ENCODE data around the gene FBN1.

The FBN1 gene

DNA sequence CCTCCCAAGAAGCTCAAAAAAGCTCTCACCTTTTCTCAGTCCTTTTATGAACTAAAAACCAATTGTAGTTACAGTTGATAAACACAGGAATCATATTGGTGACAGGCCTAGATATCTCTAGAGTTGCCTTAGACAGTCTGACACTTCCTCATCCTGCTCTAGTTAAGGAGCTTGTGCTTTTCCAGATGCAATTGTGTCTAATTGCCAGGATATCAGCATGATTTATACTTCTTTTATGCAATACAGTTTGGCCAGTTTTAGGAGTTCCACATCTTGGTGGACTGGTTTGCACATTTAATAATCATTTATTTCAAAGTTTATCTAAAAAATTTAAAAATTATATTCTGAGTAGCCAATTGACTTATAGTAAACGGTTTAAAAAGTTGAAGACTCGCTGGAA, 218.6 kb downstream of the FBN1 start:
- no peaks in the 10 kb centered on the region for H3K27me3 ChIP-seq (ENCODE audit: control insufficient read depth in 1 of 2, insufficient read depth in 1 of 2, low read length in 2 of 2)
- no peak overlapping the region for H2BK120ac ChIP-seq (ENCODE audit: low read depth, low read length)
- peaks cover 5% of the 10 kb centered on the region for H3K4me1 ChIP-seq (ENCODE audit: control insufficient read depth, insufficient read depth, low read depth, low read length)

DNA sequence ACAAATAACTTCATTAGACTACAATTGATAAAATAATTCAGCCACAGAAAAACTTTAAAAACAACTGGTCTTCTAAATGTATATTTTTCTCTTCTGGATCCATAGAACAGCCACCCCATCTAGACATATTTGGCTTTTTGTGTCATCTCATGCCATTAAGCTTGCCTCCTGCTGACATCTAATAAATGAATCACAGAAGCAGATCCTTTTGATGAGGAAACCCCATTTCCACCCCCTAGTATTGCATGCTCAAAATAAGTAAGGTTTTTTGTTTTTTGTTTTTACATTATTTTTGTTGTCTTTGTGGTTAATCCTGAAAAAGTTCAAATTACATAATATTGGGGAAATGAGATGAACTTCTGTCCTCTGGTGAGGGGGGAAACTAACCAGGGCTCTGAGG, 219.5 kb downstream of the FBN1 start:
- Histone ChIP-seq H3K18ac (ENCODE audit: low read depth in 1 of 2, low read length in 2 of 2) (no peak overlapping the region), H3K4me2 (ENCODE audit: low read length, poor library complexity, severe bottlenecking) (no peak overlapping the region), H3K9ac (ENCODE audit: low read length) (peak overlapping the region; percentile 20)

More for the DNA sequence above, 218.6 kb downstream of the FBN1 start:
- Histone ChIP-seq H4K8ac (ENCODE audit: low read length) (no peak overlapping the region), H3K36me3 (ENCODE audit: control insufficient read depth in 1 of 2, insufficient read depth in 2 of 2, low read depth in 1 of 2, low read length in 2 of 2) (peaks cover 34 to 96% of the 10 kb centered on the region in 2 experiments), H2AFZ (ENCODE audit: low read depth, low read length) (no peak overlapping the region), H4K91ac (ENCODE audit: low read length) (no peak overlapping the region), H3K9ac (ENCODE audit: low read length) (peak overlapping the region; percentile 69), H3K23ac (ENCODE audit: low read length in 2 of 2) (no peak overlapping the region), H2BK15ac (ENCODE audit: low read depth, poor library complexity, severe bottlenecking) (no peak overlapping the region), H3K4ac (ENCODE audit: low read depth in 1 of 2, low read length in 2 of 2) (no peak overlapping the region), H3K14ac (ENCODE audit: low read length in 2 of 2) (no peak overlapping the region), H2BK12ac (ENCODE audit: low read length in 2 of 2) (no peak overlapping the region), H2BK5ac (ENCODE audit: low read depth, low read length, poor library complexity, severe bottlenecking) (no peak overlapping the region), H3K27ac (ENCODE audit: low read length, poor library complexity, severe bottlenecking) (no peak overlapping the region), H3K18ac (ENCODE audit: low read depth in 1 of 2, low read length in 2 of 2) (no peak overlapping the region), H2AK5ac (ENCODE audit: low read length, severe bottlenecking) (no peak overlapping the region), H3K4me2 (ENCODE audit: low read length, poor library complexity, severe bottlenecking) (no peak overlapping the region), H3K79me1 (replicated peaks; ENCODE audit: low read length, poor library complexity, severe bottlenecking) (peaks cover 13% of the 10 kb centered on the region), H3K9me3 (ENCODE audit: control insufficient read depth, low read length) (no peaks in the 10 kb centered on the region), H3K4me3 (ENCODE audit: insufficient read depth in 1 of 2, low read depth in 1 of 2, low read length in 2 of 2) (no peak overlapping the region)
- no peak for DNase-seq
- WGBS, result 84% methylated on average over 2 of the region's 2 CpGs

DNA sequence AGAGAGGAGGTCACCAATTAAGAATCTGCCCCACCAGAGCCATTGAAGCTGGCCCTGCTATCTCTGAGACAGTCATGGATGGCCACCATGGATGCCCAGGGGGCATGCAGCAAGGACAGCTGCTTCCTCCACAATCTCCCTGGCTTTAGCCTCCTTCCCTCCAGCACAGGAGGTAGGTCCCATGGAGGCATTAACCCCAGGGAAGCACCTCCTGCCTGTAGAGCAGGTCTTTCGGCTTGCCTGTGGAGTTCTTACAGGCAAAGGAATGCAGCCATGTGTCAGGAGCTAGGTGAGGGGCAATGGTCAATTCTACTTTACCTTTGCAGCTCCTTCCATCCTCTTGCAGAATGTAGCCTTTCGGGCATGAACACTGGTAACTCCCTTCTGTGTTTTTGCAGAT, 220.5 kb downstream of the FBN1 start:
- Histone ChIP-seq H3K4ac (ENCODE audit: low read depth in 1 of 2, low read length in 2 of 2) (no peak overlapping the region), H3K18ac (ENCODE audit: low read depth in 1 of 2, low read length in 2 of 2) (no peak overlapping the region), H2AFZ (ENCODE audit: low read depth, low read length) (no peak overlapping the region), H2AK5ac (ENCODE audit: low read length, severe bottlenecking) (no peak overlapping the region), H2BK15ac (ENCODE audit: low read depth, poor library complexity, severe bottlenecking) (no peak overlapping the region), H4K91ac (ENCODE audit: low read length) (no peak overlapping the region), H4K8ac (ENCODE audit: low read length) (peak overlapping the region; percentile 14), H3K36me3 (ENCODE audit: control insufficient read depth in 1 of 2, insufficient read depth in 2 of 2, low read depth in 1 of 2, low read length in 2 of 2) (peaks cover 39 to 98% of the 10 kb centered on the region in 2 experiments), H3K9me3 (ENCODE audit: control insufficient read depth, low read length) (no peaks in the 10 kb centered on the region), H3K4me2 (ENCODE audit: low read length, poor library complexity, severe bottlenecking) (no peak overlapping the region), H3K27ac (ENCODE audit: low read length, poor library complexity, severe bottlenecking) (no peak overlapping the region), H3K79me1 (replicated peaks; ENCODE audit: low read length, poor library complexity, severe bottlenecking) (peaks cover 15% of the 10 kb centered on the region), H2BK5ac (ENCODE audit: low read depth, low read length, poor library complexity, severe bottlenecking) (no peak overlapping the region), H3K9ac (ENCODE audit: low read length) (peak overlapping the region; percentile 19), H2BK12ac (ENCODE audit: low read length in 2 of 2) (no peak overlapping the region), H3K23ac (ENCODE audit: low read length in 2 of 2) (no peak overlapping the region), H3K4me1 (ENCODE audit: control insufficient read depth, insufficient read depth, low read depth, low read length) (peaks cover 5% of the 10 kb centered on the region), H2BK120ac (ENCODE audit: low read depth, low read length) (no peak overlapping the region), H3K4me3 (ENCODE audit: insufficient read depth in 1 of 2, low read depth in 1 of 2, low read length in 2 of 2) (no peak overlapping the region), H3K27me3 (ENCODE audit: control insufficient read depth in 1 of 2, insufficient read depth in 1 of 2, low read length in 2 of 2) (no peaks in the 10 kb centered on the region), H3K14ac (ENCODE audit: low read length in 2 of 2) (no peak overlapping the region)
- WGBS, result 93% methylated on average over 2 of the region's 2 CpGs
- no peak for DNase-seq

More for the DNA sequence above, 219.5 kb downstream of the FBN1 start:
- Histone ChIP-seq H3K79me1 (replicated peaks; ENCODE audit: low read length, poor library complexity, severe bottlenecking) (peaks cover 13% of the 10 kb centered on the region), H2BK12ac (ENCODE audit: low read length in 2 of 2) (no peak overlapping the region), H3K4me1 (ENCODE audit: control insufficient read depth, insufficient read depth, low read depth, low read length) (peaks cover 5% of the 10 kb centered on the region), H4K91ac (ENCODE audit: low read length) (no peak overlapping the region), H2BK15ac (ENCODE audit: low read depth, poor library complexity, severe bottlenecking) (no peak overlapping the region), H3K27ac (ENCODE audit: low read length, poor library complexity, severe bottlenecking) (no peak overlapping the region), H3K27me3 (ENCODE audit: control insufficient read depth in 1 of 2, insufficient read depth in 1 of 2, low read length in 2 of 2) (no peaks in the 10 kb centered on the region), H2AFZ (ENCODE audit: low read depth, low read length) (no peak overlapping the region), H2BK120ac (ENCODE audit: low read depth, low read length) (no peak overlapping the region), H2AK5ac (ENCODE audit: low read length, severe bottlenecking) (no peak overlapping the region), H3K36me3 (ENCODE audit: control insufficient read depth in 1 of 2, insufficient read depth in 2 of 2, low read depth in 1 of 2, low read length in 2 of 2) (peaks cover 37 to 96% of the 10 kb centered on the region in 2 experiments), H3K9me3 (ENCODE audit: control insufficient read depth, low read length) (no peaks in the 10 kb centered on the region), H3K14ac (ENCODE audit: low read length in 2 of 2) (no peak overlapping the region), H4K8ac (ENCODE audit: low read length) (no peak overlapping the region), H3K4ac (ENCODE audit: low read depth in 1 of 2, low read length in 2 of 2) (no peak overlapping the region), H2BK5ac (ENCODE audit: low read depth, low read length, poor library complexity, severe bottlenecking) (no peak overlapping the region), H3K23ac (ENCODE audit: low read length in 2 of 2) (no peak overlapping the region), H3K4me3 (ENCODE audit: insufficient read depth in 1 of 2, low read depth in 1 of 2, low read length in 2 of 2) (no peak overlapping the region)
- no peak for DNase-seq

DNA sequence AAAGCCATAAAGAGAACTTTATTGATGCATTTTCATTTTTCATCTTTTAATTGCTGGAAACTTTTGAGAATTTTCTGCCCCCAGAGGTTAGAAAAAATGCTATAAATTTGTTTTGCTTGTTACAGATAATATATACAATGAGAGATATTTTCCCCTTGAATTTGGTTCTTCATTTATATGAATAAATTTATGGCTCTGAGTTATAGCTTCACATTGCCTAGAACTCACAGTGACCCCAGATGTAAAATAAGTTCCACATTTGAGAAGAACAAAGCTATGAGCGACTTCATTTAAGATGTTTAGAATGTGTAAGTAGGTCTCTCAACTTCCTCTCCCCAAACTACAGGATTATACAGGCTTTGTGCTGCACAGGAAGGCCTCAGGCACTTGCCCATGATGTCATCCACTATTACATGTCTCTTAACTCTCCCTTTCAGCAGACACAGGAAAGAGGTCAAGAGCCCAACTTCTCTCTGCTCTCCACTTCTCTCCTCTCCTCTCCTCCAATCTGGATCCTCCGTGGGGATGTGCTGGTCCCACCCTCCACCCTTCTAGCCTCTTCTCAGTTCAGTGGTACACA, 221.5 kb downstream of the FBN1 start:
- H3K23ac ChIP-seq (ENCODE audit: low read length in 2 of 2), result no peak overlapping the region
- peaks cover 5% of the 10 kb centered on the region for H3K4me1 ChIP-seq (ENCODE audit: control insufficient read depth, insufficient read depth, low read depth, low read length)
- H2AK5ac ChIP-seq (ENCODE audit: low read length, severe bottlenecking), result no peak overlapping the region
- H3K79me1 ChIP-seq (replicated peaks; ENCODE audit: low read length, poor library complexity, severe bottlenecking), result peaks cover 18% of the 10 kb centered on the region
- no peak overlapping the region for H2BK5ac ChIP-seq (ENCODE audit: low read depth, low read length, poor library complexity, severe bottlenecking)
- H2AFZ ChIP-seq (ENCODE audit: low read depth, low read length), result no peak overlapping the region
- DNase-seq, result peak; percentile 68
- peak overlapping the region; percentile 7 for H3K9ac ChIP-seq (ENCODE audit: low read length)
- H3K14ac ChIP-seq (ENCODE audit: low read length in 2 of 2), result no peak overlapping the region
- no peak overlapping the region for H2BK120ac ChIP-seq (ENCODE audit: low read depth, low read length)
- H3K4me3 ChIP-seq (ENCODE audit: insufficient read depth in 1 of 2, low read depth in 1 of 2, low read length in 2 of 2), result no peak overlapping the region
- H2BK12ac ChIP-seq (ENCODE audit: low read length in 2 of 2), result no peak overlapping the region
- H3K27ac ChIP-seq (ENCODE audit: low read length, poor library complexity, severe bottlenecking), result no peak overlapping the region
- H3K18ac ChIP-seq (ENCODE audit: low read depth in 1 of 2, low read length in 2 of 2), result no peak overlapping the region
- H3K4ac ChIP-seq (ENCODE audit: low read depth in 1 of 2, low read length in 2 of 2), result no peak overlapping the region
- no CpG with 5 or more reads among the region's 2 CpGs for WGBS
- no peaks in the 10 kb centered on the region for H3K27me3 ChIP-seq (ENCODE audit: control insufficient read depth in 1 of 2, insufficient read depth in 1 of 2, low read length in 2 of 2)
- H4K8ac ChIP-seq (ENCODE audit: low read length), result no peak overlapping the region
- no peak overlapping the region for H3K4me2 ChIP-seq (ENCODE audit: low read length, poor library complexity, severe bottlenecking)
- H4K91ac ChIP-seq (ENCODE audit: low read length), result no peak overlapping the region
- H3K9me3 ChIP-seq (ENCODE audit: control insufficient read depth, low read length), result no peaks in the 10 kb centered on the region
- H2BK15ac ChIP-seq (ENCODE audit: low read depth, poor library complexity, severe bottlenecking), result no peak overlapping the region
- H3K36me3 ChIP-seq (ENCODE audit: control insufficient read depth in 1 of 2, insufficient read depth in 2 of 2, low read depth in 1 of 2, low read length in 2 of 2), result peaks cover 47 to 98% of the 10 kb centered on the region in 2 experiments

Measured in mesenchymal stem cell (in vitro differentiated cells and primary cell).